GM12891 (cell line): Measurements from ENCODE around the gene TCF7L2.

Experiments used
- POLR2A ChIP-seq: IDR thresholded peaks from 2 replicates; pipeline ENCODE4 v1.6.1; 2011; ENCODE audit warnings: low read depth, low read length, control low read depth
- POLR2AphosphoS5 ChIP-seq: IDR thresholded peaks from 2 replicates; pipeline ENCODE4 v1.6.1; 2011; ENCODE audit warnings: low read depth, low read length, control low read depth
- POU2F2 ChIP-seq: IDR thresholded peaks from 2 replicates; pipeline ENCODE4 v1.6.1; 2011; ENCODE audit warnings: low read depth, mild to moderate bottlenecking, control low read depth, low read length, moderate library complexity
- TAF1 ChIP-seq: IDR thresholded peaks from 2 replicates; pipeline ENCODE4 v1.6.1; 2011; ENCODE audit warnings: low read depth, low read length, control low read depth

GRCh38 chr10:113006656-113007342, 56.8 kb downstream of the TCF7L2 start:
- no peak for TF ChIP-seq POLR2AphosphoS5
- TF ChIP-seq POLR2A, result no peak
- TF ChIP-seq POU2F2, result no peak
- TF ChIP-seq TAF1, result no peak
